ENCODE data around the gene TMEM232. TPM values are rescaled to one million over a fixed set of nuclear protein-coding genes. Genes with fewer than 3 reads are reported as not detected.
A peak's percentile ranks its signal among the peaks of the same experiment; 100 is the strongest.

The TMEM232 gene
- polyA plus RNA-seq, 1 donor (not counting 4 experiments of a cell fraction or from before 2014, with no cell fraction given), result 1.00 TPM

GRCh38 chr5:110738812-110739651, 12.6 kb upstream of the TMEM232 start, which contains the start of gene SLC25A46:
SLC25A46 (plus strand) TSS chr5:110739007; CDS start chr5:110739120, 113 bp downstream.
- FAIRE-seq (peak; percentile 52), DNase-seq (ENCODE audit: low read depth, low spot score) (peak; percentile 30)
- Histone ChIP-seq H3K9ac (ENCODE audit: control insufficient read depth, extremely low read depth, insufficient read depth, low read length) (peak within 1 kb of the TSS; percentile 83), H3K27ac (ENCODE audit: control insufficient read depth, insufficient read depth, low read length) (peak within 1 kb of the TSS; percentile 66), H3K4me1 (ENCODE audit: control insufficient read depth, extremely low read depth, insufficient read depth, low read length) (peaks cover 3% of the 10 kb centered on the region), H3K79me2 (ENCODE audit: control insufficient read depth, insufficient read depth, low read length) (peaks cover 20% of the 10 kb centered on the region), H2AFZ (ENCODE audit: control insufficient read depth, low read length) (peak within 1 kb of the TSS; percentile 95), H3K27me3 (ENCODE audit: control insufficient read depth, extremely low read depth, insufficient read depth, low read length) (no peaks in the 10 kb centered on the region), H3K4me3 (ENCODE audit: control insufficient read depth in 2 of 3, extremely low read depth in 1 of 3, insufficient read depth in 2 of 3, low read depth in 1 of 3, low read length in 3 of 3) (peak within 1 kb of the TSS; percentile 85 to 90 (median 89)), H3K9me1 (ENCODE audit: control insufficient read depth, extremely low read depth, insufficient read depth, low read length) (no peaks in the 10 kb centered on the region), H3K9me3 (ENCODE audit: control insufficient read depth, low read depth, low read length) (no peaks in the 10 kb centered on the region), H4K20me1 (ENCODE audit: control insufficient read depth, extremely low read depth, insufficient read depth, low read length) (no peaks in the 10 kb centered on the region), H3K4me2 (ENCODE audit: control insufficient read depth, extremely low read depth, insufficient read depth, low read depth, low read length) (peak within 1 kb of the TSS; percentile 98), H3K36me3 (ENCODE audit: control insufficient read depth in 2 of 2, extremely low read depth in 1 of 2, insufficient read depth in 2 of 2, low read length in 2 of 2) (no peaks in the 10 kb centered on the region)
- TF ChIP-seq EZH2 (IDR thresholded peaks at IDR 0.05; ENCODE audit: low read length), result no peak
- no peak for TF ChIP-seq CTCF (optimal IDR thresholded peaks at IDR 0.05 in 1 of 3, IDR thresholded peaks at IDR 0.05 in 1 of 3, conservative IDR thresholded peaks at IDR 0.05 in 1 of 3; ENCODE audit: extremely low read depth in 1 of 3, insufficient read depth in 2 of 3, low read length in 3 of 3)
- dilution Hi-C loops (cut with MboI; ENCODE audit: extremely low pct_ligation_motif_present, low sequenced_read_pairs), result no loop called here

GRCh38 chr5:110738503-110738811, 12.0 kb upstream of the TMEM232 start:
- Histone ChIP-seq H3K79me2 (ENCODE audit: control insufficient read depth, insufficient read depth, low read length) (peaks cover 20% of the 10 kb centered on the region), H3K36me3 (ENCODE audit: control insufficient read depth in 2 of 2, extremely low read depth in 1 of 2, insufficient read depth in 2 of 2, low read length in 2 of 2) (no peaks in the 10 kb centered on the region), H4K20me1 (ENCODE audit: control insufficient read depth, extremely low read depth, insufficient read depth, low read length) (no peaks in the 10 kb centered on the region), H3K27ac (ENCODE audit: control insufficient read depth, insufficient read depth, low read length) (peak overlapping the region; percentile 66), H3K4me1 (ENCODE audit: control insufficient read depth, extremely low read depth, insufficient read depth, low read length) (peaks cover 3% of the 10 kb centered on the region), H3K9me1 (ENCODE audit: control insufficient read depth, extremely low read depth, insufficient read depth, low read length) (no peaks in the 10 kb centered on the region), H3K27me3 (ENCODE audit: control insufficient read depth, extremely low read depth, insufficient read depth, low read length) (no peaks in the 10 kb centered on the region), H3K4me3 (ENCODE audit: control insufficient read depth in 2 of 3, extremely low read depth in 1 of 3, insufficient read depth in 2 of 3, low read depth in 1 of 3, low read length in 3 of 3) (peak overlapping the region; percentile 85 to 90 (median 89)), H2AFZ (ENCODE audit: control insufficient read depth, low read length) (peak overlapping the region; percentile 95), H3K9ac (ENCODE audit: control insufficient read depth, extremely low read depth, insufficient read depth, low read length) (peak overlapping the region; percentile 83), H3K9me3 (ENCODE audit: control insufficient read depth, low read depth, low read length) (no peaks in the 10 kb centered on the region), H3K4me2 (ENCODE audit: control insufficient read depth, extremely low read depth, insufficient read depth, low read depth, low read length) (peak overlapping the region; percentile 98)
- no peak for TF ChIP-seq CTCF (optimal IDR thresholded peaks at IDR 0.05 in 1 of 3, IDR thresholded peaks at IDR 0.05 in 1 of 3, conservative IDR thresholded peaks at IDR 0.05 in 1 of 3; ENCODE audit: extremely low read depth in 1 of 3, insufficient read depth in 2 of 3, low read length in 3 of 3)
- dilution Hi-C loops (cut with MboI; ENCODE audit: extremely low pct_ligation_motif_present, low sequenced_read_pairs), result no loop called here
- FAIRE-seq, result no peak
- DNase-seq (ENCODE audit: low read depth, low spot score), result no peak

Data from keratinocyte (primary cell).